Measurements from ENCODE around the gene PLEKHG1. TPM values are rescaled to one million over a fixed set of nuclear protein-coding genes. Genes with fewer than 3 reads are reported as not detected.

PLEKHG1 gene
- total and polyA plus RNA-seq, 7 donors, result 4.2 to 13.2 (median 9.4) TPM

DNA sequence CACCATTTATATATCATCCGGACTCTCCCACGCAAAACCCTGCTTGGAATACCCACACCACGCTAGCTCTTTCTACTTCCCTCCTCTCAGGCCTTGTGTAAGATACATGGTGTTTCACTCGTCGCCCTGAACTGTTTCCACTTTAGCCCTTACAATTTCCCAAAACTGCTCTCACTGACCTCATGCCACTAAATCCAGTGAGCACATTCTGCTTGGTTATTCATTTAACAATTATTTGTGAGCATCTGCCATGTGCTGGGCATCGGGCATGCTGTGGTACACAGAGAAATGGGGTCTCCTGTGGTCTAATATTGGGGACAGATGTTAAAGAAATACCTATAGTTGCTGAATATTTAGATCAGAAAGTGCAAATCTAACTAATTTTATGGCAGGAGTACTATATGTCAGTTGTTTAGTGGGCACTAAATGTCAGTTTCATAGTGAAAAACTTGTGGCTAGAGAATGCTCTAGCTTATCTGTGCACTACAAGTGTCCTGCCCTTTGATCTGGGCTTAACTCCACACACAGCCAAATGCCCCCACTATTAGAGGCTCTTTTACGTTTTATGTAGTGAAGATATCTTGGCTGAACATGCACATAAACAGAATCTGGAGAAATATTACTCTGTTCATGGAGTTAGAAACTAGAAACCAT lies 41.0 kb downstream of the PLEKHG1 start:
- Histone ChIP-seq H3K27ac (peak overlapping the region in 2 of 4 donors; percentile 42 to 58), H3K9me3 (no peaks in the 10 kb centered on the region), H3K27me3 (no peaks in the 10 kb centered on the region), H3K4me1 (peaks cover 0 to 32% (median 9%) of the 10 kb centered on the region in 4 donors), H3K36me3 (no peaks in the 10 kb centered on the region), H3K4me3 (no peak overlapping the region)
- DNase-seq, result no peak
- TF ChIP-seq POLR2AphosphoS5 (IDR thresholded peaks at IDR 0.05) (no peak), POLR2A (IDR thresholded peaks at IDR 0.05) (no peak), EP300 (IDR thresholded peaks at IDR 0.05) (no peak)
- TF ChIP-seq, protein P1, sequence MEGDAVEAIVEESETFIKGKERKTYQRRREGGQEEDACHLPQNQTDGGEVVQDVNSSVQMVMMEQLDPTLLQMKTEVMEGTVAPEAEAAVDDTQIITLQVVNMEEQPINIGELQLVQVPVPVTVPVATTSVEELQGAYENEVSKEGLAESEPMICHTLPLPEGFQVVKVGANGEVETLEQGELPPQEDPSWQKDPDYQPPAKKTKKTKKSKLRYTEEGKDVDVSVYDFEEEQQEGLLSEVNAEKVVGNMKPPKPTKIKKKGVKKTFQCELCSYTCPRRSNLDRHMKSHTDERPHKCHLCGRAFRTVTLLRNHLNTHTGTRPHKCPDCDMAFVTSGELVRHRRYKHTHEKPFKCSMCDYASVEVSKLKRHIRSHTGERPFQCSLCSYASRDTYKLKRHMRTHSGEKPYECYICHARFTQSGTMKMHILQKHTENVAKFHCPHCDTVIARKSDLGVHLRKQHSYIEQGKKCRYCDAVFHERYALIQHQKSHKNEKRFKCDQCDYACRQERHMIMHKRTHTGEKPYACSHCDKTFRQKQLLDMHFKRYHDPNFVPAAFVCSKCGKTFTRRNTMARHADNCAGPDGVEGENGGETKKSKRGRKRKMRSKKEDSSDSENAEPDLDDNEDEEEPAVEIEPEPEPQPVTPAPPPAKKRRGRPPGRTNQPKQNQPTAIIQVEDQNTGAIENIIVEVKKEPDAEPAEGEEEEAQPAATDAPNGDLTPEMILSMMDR (IDR thresholded peaks at IDR 0.05), result no peak
- intact Hi-C loops (cut with DNase I), result no loop called here
- WGBS, 2 donors, result 72 to 81% methylated on average over 7 of the region's 7 CpGs

DNA sequence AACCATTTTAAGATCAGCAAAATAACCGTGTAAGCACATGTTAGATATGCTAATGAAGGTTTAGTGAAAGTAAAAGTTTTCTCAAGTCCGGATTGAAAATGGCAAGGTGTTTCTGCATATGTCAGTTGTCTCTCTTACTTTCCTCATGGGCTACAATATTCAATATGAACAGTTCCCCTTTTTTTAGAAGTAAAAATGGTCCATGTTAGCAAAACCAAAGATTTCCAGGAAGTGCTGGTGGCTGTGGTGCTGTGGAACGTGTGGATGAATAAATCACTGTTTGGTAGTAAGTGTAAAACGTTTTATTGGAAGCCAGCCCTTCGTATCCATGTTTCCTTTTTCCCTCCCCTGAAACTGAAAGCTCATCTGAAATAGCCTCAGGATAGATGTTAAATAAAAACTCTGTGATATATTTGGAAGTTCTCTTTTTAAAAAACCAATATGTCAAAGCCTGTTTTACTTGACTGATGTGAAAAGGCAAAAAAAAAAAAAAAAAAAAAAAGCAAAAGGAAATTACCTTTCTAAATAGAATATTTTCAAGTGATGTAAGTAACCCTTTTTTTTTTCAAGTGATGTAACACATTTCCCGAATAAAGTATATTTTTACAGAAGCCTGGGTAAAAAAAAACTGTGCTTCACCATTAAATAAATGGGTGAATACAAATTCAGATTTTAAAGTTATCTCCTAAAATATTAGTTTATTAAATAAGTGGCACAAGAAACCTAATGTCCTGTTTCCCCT lies 41.9 kb downstream of the PLEKHG1 start:
- no peak for DNase-seq
- 3 to 6% methylated on average over 6 of the region's 6 CpGs for WGBS, 2 donors
- H3K27ac ChIP-seq, result peak overlapping the region in 3 of 4 donors; percentile 16 to 58 (median 42)
- peak overlapping the region in 3 of 4 donors; percentile 9 to 28 (median 27) for H3K4me3 ChIP-seq
- H3K27me3 ChIP-seq, result no peaks in the 10 kb centered on the region
- peaks cover 0 to 32% (median 9%) of the 10 kb centered on the region in 4 donors for H3K4me1 ChIP-seq
- no peaks in the 10 kb centered on the region for H3K9me3 ChIP-seq
- no peaks in the 10 kb centered on the region for H3K36me3 ChIP-seq
- intact Hi-C loops (cut with DNase I), result no loop called here
- peak in 1 of 4 donors; percentile 34 for TF ChIP-seq POLR2AphosphoS5 (IDR thresholded peaks at IDR 0.05)
- no peak for TF ChIP-seq POLR2A (IDR thresholded peaks at IDR 0.05)

DNA sequence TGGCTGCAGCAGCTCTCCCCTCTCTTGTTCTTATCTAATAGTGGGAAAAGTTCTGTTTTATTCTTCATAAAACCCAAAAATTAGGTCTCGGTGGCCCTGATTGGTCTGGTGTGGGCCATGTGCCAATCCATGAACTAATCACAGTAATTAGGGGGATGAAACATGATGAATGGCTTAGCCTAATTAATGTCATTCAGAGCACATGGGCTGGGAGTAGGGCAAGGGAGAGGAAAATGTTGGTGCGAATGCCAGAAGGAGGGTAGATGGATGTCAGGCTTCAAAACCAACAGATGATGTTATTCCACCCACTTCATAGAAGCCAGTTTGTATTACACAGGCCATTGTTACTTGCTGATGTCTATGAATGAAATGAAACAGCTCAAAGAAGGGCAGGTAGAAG lies 46.5 kb downstream of the PLEKHG1 start:
- Histone ChIP-seq H3K36me3 (no peaks in the 10 kb centered on the region), H3K9me3 (no peaks in the 10 kb centered on the region), H3K27ac (no peak overlapping the region), H3K4me3 (no peak overlapping the region), H3K27me3 (no peaks in the 10 kb centered on the region), H3K4me1 (peaks cover 0 to 17% (median 6%) of the 10 kb centered on the region in 4 donors)
- WGBS, 2 donors, result 96 to 98% methylated on average over 2 of the region's 2 CpGs
- no peak for DNase-seq
- no peak for TF ChIP-seq POLR2AphosphoS5 (IDR thresholded peaks at IDR 0.05)
- TF ChIP-seq EP300 (IDR thresholded peaks at IDR 0.05), result no peak
- TF ChIP-seq POLR2A (IDR thresholded peaks at IDR 0.05), result no peak
- TF ChIP-seq, protein P1 (IDR thresholded peaks at IDR 0.05), result no peak
- intact Hi-C loops (cut with DNase I), result no loop called here

DNA sequence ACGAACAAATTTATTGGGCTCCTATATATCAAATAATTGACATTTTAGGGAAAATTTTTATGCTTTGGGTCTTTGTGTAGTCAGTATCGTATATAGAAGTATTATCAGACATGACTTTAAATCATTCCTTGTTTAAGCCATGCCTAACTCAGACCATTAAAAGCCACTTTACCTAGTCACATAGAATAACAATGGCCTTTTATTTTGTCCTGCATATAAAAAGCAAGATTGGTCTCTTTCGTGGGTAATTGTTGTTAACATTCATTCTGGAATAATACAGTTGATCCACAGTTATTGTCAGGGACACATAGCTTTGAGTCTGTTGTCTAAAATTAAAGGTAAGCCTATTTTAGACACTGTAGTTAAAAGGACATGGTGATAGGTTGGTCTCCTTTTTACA lies 47.4 kb downstream of the PLEKHG1 start:
- H3K9me3 ChIP-seq, result no peaks in the 10 kb centered on the region
- 57 to 79% methylated on average over 3 of the region's 3 CpGs for WGBS, 2 donors

More for the DNA sequence above, 47.4 kb downstream of the PLEKHG1 start:
- intact Hi-C loops (cut with DNase I), result no loop called here
- peaks cover 0 to 11% (median 5%) of the 10 kb centered on the region in 4 donors for H3K4me1 ChIP-seq
- no peaks in the 10 kb centered on the region for H3K27me3 ChIP-seq
- no peak overlapping the region for H3K27ac ChIP-seq
- DNase-seq, result no peak
- H3K4me3 ChIP-seq, result no peak overlapping the region
- no peaks in the 10 kb centered on the region for H3K36me3 ChIP-seq
- no peak for TF ChIP-seq EP300 (IDR thresholded peaks at IDR 0.05)
- no peak for TF ChIP-seq POLR2A (IDR thresholded peaks at IDR 0.05)
- no peak for TF ChIP-seq POLR2AphosphoS5 (IDR thresholded peaks at IDR 0.05)
- TF ChIP-seq, protein P1 (IDR thresholded peaks at IDR 0.05), result no peak

Other genes with a start within 250 kb of the PLEKHG1 start
- gene IYD, start 230.9 kb upstream of the PLEKHG1 start, total RNA-seq, result under 1 TPM in 1 of 4 donors, not detected in 3; under 0.01 TPM
- gene IYD, start 230.9 kb upstream of the PLEKHG1 start, polyA plus RNA-seq, result 1 to 10 TPM; 2.3 to 2.4 (median 2.3) TPM

All from sigmoid colon (tissue), 7 donors.